ENCODE results near the gene KDM8.
"Not testable (repeated sequence)": the region's sequence is repeated elsewhere in the genome, so short reads cannot be mapped to it uniquely, and the experiment has no call there.

- TF ChIP-seq POLR2A, CTCF (IDR thresholded peaks at IDR 0.05): not testable (repeated sequence)
These were observed 3.8 kb downstream of the KDM8 start for GRCh38 chr16:27207121-27207520.

All from gastroesophageal sphincter (tissue), 3 donors.